SKM-1 treated with dmso at 0.1 percent for 144 hours (cell line): ENCODE measurements around the gene BRCC3.

Experiments
- DNase-seq: peaks from one replicate; lab custom pipeline; 2025; ENCODE audit not compliant: unreplicated experiment; lab: John Stamatoyannopoulos, UW

Gene BRCC3

GRCh38 chrX:155056877-155057792, 14.2 kb upstream of the BRCC3 start:
- no peak for DNase-seq

GRCh38 chrX:155061760-155062159, 9.5 kb upstream of the BRCC3 start:
- no peak for DNase-seq

GRCh38 chrX:155065035-155065734, 6.1 kb upstream of the BRCC3 start:
- DNase-seq = no peak

- no peak for DNase-seq
These were observed 3.1 kb upstream of the BRCC3 start for GRCh38 chrX:155068165-155068564.

- no peak for DNase-seq
These were observed 1.9 kb upstream of the BRCC3 start for GRCh38 chrX:155069414-155069813.

- DNase-seq = no peak
These were observed 1.3 kb upstream of the BRCC3 start for GRCh38 chrX:155070038-155070437.

GRCh38 chrX:155070663-155070974, 689 bp upstream of the BRCC3 start:
- no peak for DNase-seq

GRCh38 chrX:155071694-155072280, 479 bp downstream of the BRCC3 start:
- DNase-seq = no peak

- peak; percentile 2 for DNase-seq
These were observed 15.0 kb downstream of the BRCC3 start for GRCh38 chrX:155086202-155086840.

- no peak for DNase-seq
These were observed 15.8 kb downstream of the BRCC3 start for GRCh38 chrX:155086961-155087735.

GRCh38 chrX:155094468-155095061, 23.3 kb downstream of the BRCC3 start:
- DNase-seq = peak; percentile 2

- DNase-seq = no peak
These were observed 34.6 kb downstream of the BRCC3 start for GRCh38 chrX:155105919-155106318.

- DNase-seq = no peak
These were observed 37.1 kb downstream of the BRCC3 start for GRCh38 chrX:155108427-155108826.

- DNase-seq = no peak
These were observed 40.9 kb downstream of the BRCC3 start for GRCh38 chrX:155112171-155112570.

- DNase-seq = no peak
These were observed 41.8 kb downstream of the BRCC3 start for GRCh38 chrX:155113097-155113496.

GRCh38 chrX:155115174-155115819, 44.0 kb downstream of the BRCC3 start:
- no peak for DNase-seq

- DNase-seq = no peak
These were observed 56.2 kb downstream of the BRCC3 start for GRCh38 chrX:155127465-155127864.

- no peak for DNase-seq
These were observed 56.6 kb downstream of the BRCC3 start for GRCh38 chrX:155127940-155128339.

- DNase-seq = no peak
These were observed 60.8 kb downstream of the BRCC3 start for GRCh38 chrX:155132110-155132509.

- no peak for DNase-seq
These were observed 62.9 kb downstream of the BRCC3 start for GRCh38 chrX:155134255-155134654.
